HepG2 (cell line): ENCODE measurements around the gene ZFP36L2. TPM values are rescaled to one million over a fixed set of nuclear protein-coding genes. Genes with fewer than 3 reads are reported as not detected.

Experiments used
- DNMT1 ChIP-seq: sonication (generic); formaldehyde crosslinking; IDR thresholded peaks from 2 replicates; pipeline ENCODE4 v1.5.1; 2020; ENCODE audit warnings: mild to moderate bottlenecking, missing genetic modification reagents
- DPF2 ChIP-seq: sonication (generic); formaldehyde crosslinking; IDR thresholded peaks from 2 replicates; pipeline ENCODE4 v1.4.0; 2020; ENCODE audit warnings: mild to moderate bottlenecking, low read depth, missing genetic modification reagents, borderline replicate concordance
- FOXM1 ChIP-seq: sonication (generic); formaldehyde crosslinking; IDR thresholded peaks from 2 replicates; pipeline ENCODE4 v1.5.0; 2020; ENCODE audit warnings: missing genetic modification reagents
- KAT2B ChIP-seq: fragments of 150-350 bp; IDR thresholded peaks from 2 replicates; pipeline ENCODE4 v1.6.1; 2014; ENCODE audit warnings: low read depth, low read length, borderline replicate concordance
- KDM4B ChIP-seq: sonication (generic); formaldehyde crosslinking; IDR thresholded peaks from 2 replicates; pipeline ENCODE4 v1.4.0; 2020; ENCODE audit warnings: missing genetic modification reagents
- NAIF1 ChIP-seq: sonication (generic); formaldehyde crosslinking; IDR thresholded peaks from 2 replicates; pipeline ENCODE4 v1.5.0; 2020; ENCODE audit warnings: mild to moderate bottlenecking, missing genetic modification reagents, borderline replicate concordance
- SP5 ChIP-seq: IDR thresholded peaks from 2 replicates; pipeline ENCODE4 v1.6.1; 2016; ENCODE audit warnings: low read depth, borderline replicate concordance
- SRSF9 ChIP-seq: fragments of 200-400 bp; formaldehyde crosslinking; IDR thresholded peaks from 2 replicates; pipeline ENCODE4 v1.6.1; 2018; ENCODE audit warnings: borderline replicate concordance, mild to moderate bottlenecking, low read depth, low read length; ENCODE audit not compliant: insufficient read depth, poor library complexity, severe bottlenecking
- ZNF225 ChIP-seq: sonication (generic); formaldehyde crosslinking; IDR thresholded peaks from 2 replicates; pipeline ENCODE4 v1.4.0; 2020; ENCODE audit warnings: mild to moderate bottlenecking, missing genetic modification reagents
- ZNF317 ChIP-seq: sonication (generic); formaldehyde crosslinking; IDR thresholded peaks from 2 replicates; pipeline ENCODE4 v1.5.0; 2020; ENCODE audit warnings: mild to moderate bottlenecking, missing genetic modification reagents
- ZNF329 ChIP-seq: sonication (generic); formaldehyde crosslinking; IDR thresholded peaks from 2 replicates; pipeline ENCODE4 v1.9.0; 2021; ENCODE audit warnings: low read depth, mild to moderate bottlenecking, missing genetic modification reagents
- ZNF468 ChIP-seq: sonication (generic); formaldehyde crosslinking; IDR thresholded peaks from 2 replicates; pipeline ENCODE4 v1.8.0; 2022; ENCODE audit warnings: mild to moderate bottlenecking, moderate library complexity, missing genetic modification reagents
- ZNF619 ChIP-seq: sonication (generic); formaldehyde crosslinking; IDR thresholded peaks from 2 replicates; pipeline ENCODE4 v1.4.0; 2020; ENCODE audit warnings: mild to moderate bottlenecking, missing genetic modification reagents
- ZNF788 ChIP-seq: sonication (generic); formaldehyde crosslinking; IDR thresholded peaks from 2 replicates; pipeline ENCODE4 v1.5.0; 2020; ENCODE audit warnings: mild to moderate bottlenecking, missing genetic modification reagents, borderline replicate concordance
- polyA plus RNA-seq, 8 experiments: library from polyadenylated mRNA; depleted of rRNA in 3 of 8; stranded (reverse) in 7 of 8; unstranded in 1 of 8; fragments of >200 nt; fragmentation: Illumina TruSeq in 4 of 8; extraction: Trizol in 4 of 8; gene quantifications; 2 replicates each; pipeline versions ENCODE4 v1.2.1 to v1.2.3, GENCODE V29; 2011 to 2016; ENCODE audit warnings: low read depth in 4 of 8, missing spikeins in 1 of 8, mixed read lengths in 1 of 8; ENCODE audit not compliant: insufficient read depth in 1 of 8
- total RNA-seq, 5 experiments: library from RNA; depleted of rRNA; stranded (reverse); fragments of >200 nt; fragmentation: Illumina TruSeq; extraction: Trizol; gene quantifications; 2 replicates each; pipeline ENCODE4 v1.2.3, GENCODE V29; 2016; ENCODE audit warnings: low read depth in 1 of 5
- TF ChIP-seq, protein P1 (sequence below): sonication (generic); formaldehyde crosslinking; IDR thresholded peaks from 2 replicates; pipeline ENCODE4 v1.4.0; 2020; ENCODE audit warnings: missing genetic modification reagents
- TF ChIP-seq, protein P2 (sequence below): sonication (generic); formaldehyde crosslinking; IDR thresholded peaks from 2 replicates; pipeline ENCODE4 v1.4.0; 2020; ENCODE audit warnings: mild to moderate bottlenecking, missing genetic modification reagents, borderline replicate concordance
- TF ChIP-seq, protein P3 (sequence below): sonication (generic); formaldehyde crosslinking; IDR thresholded peaks from 2 replicates; pipeline ENCODE4 v1.9.0; 2021; ENCODE audit warnings: missing genetic modification reagents, borderline replicate concordance
- TF ChIP-seq, protein P4 (sequence below): IDR thresholded peaks from 2 replicates; pipeline ENCODE4 v1.6.1; 2018; ENCODE audit warnings: missing genetic modification reagents, mild to moderate bottlenecking, missing compliant biosample characterization
- TF ChIP-seq, protein P5 (sequence below): sonication (generic); formaldehyde crosslinking; IDR thresholded peaks from 2 replicates; pipeline ENCODE4 v1.5.1; 2020; ENCODE audit warnings: mild to moderate bottlenecking, missing genetic modification reagents

Gene ZFP36L2
- total and polyA plus RNA-seq, 2 of the 13 experiments (the other 11 are each of a cell fraction or from before 2014, with no cell fraction given) = 11.2 to 21.8 TPM

DNA sequence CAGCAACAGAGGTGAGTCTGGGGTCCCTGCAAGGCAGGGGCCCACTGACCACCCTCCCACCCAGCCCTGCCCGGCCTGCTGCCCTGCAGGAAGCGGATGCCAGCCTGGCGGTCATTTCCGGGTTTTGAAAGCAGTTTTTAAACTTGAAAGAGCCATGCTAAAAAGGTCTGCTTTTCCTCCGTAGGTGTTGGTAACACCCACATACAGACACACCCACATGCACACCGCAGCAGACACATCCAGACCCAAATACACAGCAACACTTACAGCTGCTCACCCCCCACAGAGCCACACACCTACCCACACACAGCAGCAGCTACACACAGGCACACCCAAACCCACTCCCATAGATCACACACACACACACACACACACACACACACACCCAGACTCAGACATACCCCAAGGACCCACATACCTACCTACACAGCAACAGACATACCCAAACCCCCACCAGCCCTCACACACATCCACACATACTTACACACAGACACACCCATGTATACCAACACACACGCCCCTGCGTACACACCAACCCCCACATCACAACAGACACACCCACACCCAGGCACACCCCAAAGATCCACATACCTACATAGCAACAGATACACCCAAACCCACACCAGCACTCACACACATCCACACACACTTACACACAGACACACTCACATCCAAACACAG is 7.6 kb downstream of the ZFP36L2 start (continued):
- no peak for TF ChIP-seq SRSF9
- TF ChIP-seq, protein P1, sequence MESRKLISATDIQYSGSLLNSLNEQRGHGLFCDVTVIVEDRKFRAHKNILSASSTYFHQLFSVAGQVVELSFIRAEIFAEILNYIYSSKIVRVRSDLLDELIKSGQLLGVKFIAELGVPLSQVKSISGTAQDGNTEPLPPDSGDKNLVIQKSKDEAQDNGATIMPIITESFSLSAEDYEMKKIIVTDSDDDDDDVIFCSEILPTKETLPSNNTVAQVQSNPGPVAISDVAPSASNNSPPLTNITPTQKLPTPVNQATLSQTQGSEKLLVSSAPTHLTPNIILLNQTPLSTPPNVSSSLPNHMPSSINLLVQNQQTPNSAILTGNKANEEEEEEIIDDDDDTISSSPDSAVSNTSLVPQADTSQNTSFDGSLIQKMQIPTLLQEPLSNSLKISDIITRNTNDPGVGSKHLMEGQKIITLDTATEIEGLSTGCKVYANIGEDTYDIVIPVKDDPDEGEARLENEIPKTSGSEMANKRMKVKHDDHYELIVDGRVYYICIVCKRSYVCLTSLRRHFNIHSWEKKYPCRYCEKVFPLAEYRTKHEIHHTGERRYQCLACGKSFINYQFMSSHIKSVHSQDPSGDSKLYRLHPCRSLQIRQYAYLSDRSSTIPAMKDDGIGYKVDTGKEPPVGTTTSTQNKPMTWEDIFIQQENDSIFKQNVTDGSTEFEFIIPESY (CRISPR knock-in tag) = no peak
- TF ChIP-seq, protein P2, sequence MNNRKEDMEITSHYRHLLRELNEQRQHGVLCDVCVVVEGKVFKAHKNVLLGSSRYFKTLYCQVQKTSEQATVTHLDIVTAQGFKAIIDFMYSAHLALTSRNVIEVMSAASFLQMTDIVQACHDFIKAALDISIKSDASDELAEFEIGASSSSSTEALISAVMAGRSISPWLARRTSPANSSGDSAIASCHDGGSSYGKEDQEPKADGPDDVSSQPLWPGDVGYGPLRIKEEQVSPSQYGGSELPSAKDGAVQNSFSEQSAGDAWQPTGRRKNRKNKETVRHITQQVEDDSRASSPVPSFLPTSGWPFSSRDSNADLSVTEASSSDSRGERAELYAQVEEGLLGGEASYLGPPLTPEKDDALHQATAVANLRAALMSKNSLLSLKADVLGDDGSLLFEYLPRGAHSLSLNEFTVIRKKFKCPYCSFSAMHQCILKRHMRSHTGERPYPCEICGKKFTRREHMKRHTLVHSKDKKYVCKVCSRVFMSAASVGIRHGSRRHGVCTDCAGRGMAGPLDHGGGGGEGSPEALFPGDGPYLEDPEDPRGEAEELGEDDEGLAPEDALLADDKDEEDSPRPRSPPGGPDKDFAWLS (CRISPR knock-in tag) = no peak
- no peak for TF ChIP-seq SP5 (CRISPR knock-in tag)
- TF ChIP-seq, protein P3, sequence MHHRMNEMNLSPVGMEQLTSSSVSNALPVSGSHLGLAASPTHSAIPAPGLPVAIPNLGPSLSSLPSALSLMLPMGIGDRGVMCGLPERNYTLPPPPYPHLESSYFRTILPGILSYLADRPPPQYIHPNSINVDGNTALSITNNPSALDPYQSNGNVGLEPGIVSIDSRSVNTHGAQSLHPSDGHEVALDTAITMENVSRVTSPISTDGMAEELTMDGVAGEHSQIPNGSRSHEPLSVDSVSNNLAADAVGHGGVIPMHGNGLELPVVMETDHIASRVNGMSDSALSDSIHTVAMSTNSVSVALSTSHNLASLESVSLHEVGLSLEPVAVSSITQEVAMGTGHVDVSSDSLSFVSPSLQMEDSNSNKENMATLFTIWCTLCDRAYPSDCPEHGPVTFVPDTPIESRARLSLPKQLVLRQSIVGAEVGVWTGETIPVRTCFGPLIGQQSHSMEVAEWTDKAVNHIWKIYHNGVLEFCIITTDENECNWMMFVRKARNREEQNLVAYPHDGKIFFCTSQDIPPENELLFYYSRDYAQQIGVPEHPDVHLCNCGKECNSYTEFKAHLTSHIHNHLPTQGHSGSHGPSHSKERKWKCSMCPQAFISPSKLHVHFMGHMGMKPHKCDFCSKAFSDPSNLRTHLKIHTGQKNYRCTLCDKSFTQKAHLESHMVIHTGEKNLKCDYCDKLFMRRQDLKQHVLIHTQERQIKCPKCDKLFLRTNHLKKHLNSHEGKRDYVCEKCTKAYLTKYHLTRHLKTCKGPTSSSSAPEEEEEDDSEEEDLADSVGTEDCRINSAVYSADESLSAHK (CRISPR knock-in tag) = no peak
- no peak for TF ChIP-seq ZNF329 (CRISPR knock-in tag)
- TF ChIP-seq DNMT1 (CRISPR knock-in tag) = no peak
- TF ChIP-seq KAT2B = no peak
- no peak for TF ChIP-seq ZNF225 (CRISPR knock-in tag)
- TF ChIP-seq, protein P4, sequence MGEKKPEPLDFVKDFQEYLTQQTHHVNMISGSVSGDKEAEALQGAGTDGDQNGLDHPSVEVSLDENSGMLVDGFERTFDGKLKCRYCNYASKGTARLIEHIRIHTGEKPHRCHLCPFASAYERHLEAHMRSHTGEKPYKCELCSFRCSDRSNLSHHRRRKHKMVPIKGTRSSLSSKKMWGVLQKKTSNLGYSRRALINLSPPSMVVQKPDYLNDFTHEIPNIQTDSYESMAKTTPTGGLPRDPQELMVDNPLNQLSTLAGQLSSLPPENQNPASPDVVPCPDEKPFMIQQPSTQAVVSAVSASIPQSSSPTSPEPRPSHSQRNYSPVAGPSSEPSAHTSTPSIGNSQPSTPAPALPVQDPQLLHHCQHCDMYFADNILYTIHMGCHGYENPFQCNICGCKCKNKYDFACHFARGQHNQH (CRISPR knock-in tag) = no peak
- TF ChIP-seq ZNF317 (CRISPR knock-in tag) = no peak
- no peak; the same call in 1 of the 2 replicates for TF ChIP-seq ZNF468
- TF ChIP-seq DPF2 (CRISPR knock-in tag) = no peak
- no peak for TF ChIP-seq NAIF1 (CRISPR knock-in tag)
- no peak for TF ChIP-seq KDM4B (CRISPR knock-in tag)
- TF ChIP-seq, protein P5, sequence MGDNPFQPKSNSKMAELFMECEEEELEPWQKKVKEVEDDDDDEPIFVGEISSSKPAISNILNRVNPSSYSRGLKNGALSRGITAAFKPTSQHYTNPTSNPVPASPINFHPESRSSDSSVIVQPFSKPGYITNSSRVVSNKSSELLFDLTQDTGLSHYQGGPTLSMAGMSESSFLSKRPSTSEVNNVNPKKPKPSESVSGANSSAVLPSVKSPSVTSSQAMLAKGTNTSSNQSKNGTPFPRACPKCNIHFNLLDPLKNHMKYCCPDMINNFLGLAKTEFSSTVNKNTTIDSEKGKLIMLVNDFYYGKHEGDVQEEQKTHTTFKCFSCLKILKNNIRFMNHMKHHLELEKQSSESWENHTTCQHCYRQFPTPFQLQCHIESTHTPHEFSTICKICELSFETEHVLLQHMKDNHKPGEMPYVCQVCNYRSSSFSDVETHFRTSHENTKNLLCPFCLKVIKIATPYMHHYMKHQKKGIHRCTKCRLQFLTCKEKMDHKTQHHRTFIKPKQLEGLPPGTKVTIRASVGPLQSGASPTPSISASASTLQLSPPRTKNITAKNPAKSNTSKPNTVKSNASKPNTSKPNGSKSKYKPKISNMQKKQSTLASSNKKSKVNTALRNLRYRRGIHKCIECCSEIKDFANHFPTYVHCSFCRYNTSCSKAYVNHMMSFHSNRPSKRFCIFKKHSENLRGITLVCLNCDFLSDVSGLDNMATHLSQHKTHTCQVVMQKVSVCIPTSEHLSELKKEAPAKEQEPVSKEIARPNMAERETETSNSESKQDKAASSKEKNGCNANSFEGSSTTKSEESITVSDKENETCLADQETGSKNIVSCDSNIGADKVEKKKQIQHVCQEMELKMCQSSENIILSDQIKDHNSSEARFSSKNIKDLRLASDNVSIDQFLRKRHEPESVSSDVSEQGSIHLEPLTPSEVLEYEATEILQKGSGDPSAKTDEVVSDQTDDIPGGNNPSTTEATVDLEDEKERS (CRISPR knock-in tag) = no peak
- no peak; the same call in 1 of the 2 replicates for TF ChIP-seq ZNF619 (CRISPR knock-in tag)
- no peak for TF ChIP-seq FOXM1
- TF ChIP-seq ZNF788 (CRISPR knock-in tag) = no peak; the same call in 1 of the 2 replicates
